ENCODE data around the gene GREB1. TPM values are rescaled to one million over a fixed set of nuclear protein-coding genes. Genes with fewer than 3 reads are reported as not detected.

The GREB1 gene
- total and polyA plus RNA-seq, 2 of the 13 experiments (the other 11 are each of a cell fraction or from before 2014, with no cell fraction given) = 31.3 to 61.2 TPM

DNA sequence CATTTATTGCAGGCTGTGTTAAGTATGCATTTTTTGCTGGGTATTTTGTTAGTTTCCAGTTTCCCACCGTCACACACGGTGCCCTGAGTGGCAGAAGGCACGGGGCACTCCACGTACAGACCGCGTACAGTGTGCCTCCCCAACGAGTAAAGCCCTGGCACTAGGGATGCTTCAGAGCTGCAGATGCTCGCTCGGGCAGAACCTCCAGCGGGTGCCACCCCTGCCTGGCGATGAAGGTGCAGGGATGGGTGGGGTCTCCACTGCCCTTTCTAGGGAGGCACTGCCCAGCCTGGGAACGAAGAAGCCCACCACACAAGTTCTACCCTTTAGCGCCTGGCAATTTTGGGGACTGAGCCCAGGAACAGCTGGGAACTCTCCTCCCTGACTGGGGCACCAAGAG, 4.1 kb downstream of the GREB1 start (continued):
- TF ChIP-seq ZBTB4 (CRISPR knock-in tag; IDR thresholded peaks at IDR 0.05; ENCODE audit: borderline replicate concordance) = peak; percentile 46; the same call in 1 of the 2 replicates
- TF ChIP-seq, protein P1, sequence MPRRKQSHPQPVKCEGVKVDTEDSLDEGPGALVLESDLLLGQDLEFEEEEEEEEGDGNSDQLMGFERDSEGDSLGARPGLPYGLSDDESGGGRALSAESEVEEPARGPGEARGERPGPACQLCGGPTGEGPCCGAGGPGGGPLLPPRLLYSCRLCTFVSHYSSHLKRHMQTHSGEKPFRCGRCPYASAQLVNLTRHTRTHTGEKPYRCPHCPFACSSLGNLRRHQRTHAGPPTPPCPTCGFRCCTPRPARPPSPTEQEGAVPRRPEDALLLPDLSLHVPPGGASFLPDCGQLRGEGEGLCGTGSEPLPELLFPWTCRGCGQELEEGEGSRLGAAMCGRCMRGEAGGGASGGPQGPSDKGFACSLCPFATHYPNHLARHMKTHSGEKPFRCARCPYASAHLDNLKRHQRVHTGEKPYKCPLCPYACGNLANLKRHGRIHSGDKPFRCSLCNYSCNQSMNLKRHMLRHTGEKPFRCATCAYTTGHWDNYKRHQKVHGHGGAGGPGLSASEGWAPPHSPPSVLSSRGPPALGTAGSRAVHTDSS (CRISPR knock-in tag; conservative IDR thresholded peaks at IDR 0.05) = no peak
- TF ChIP-seq HNRNPL (IDR thresholded peaks at IDR 0.05; ENCODE audit: low read depth, low read length) = peak; percentile 94
- TF ChIP-seq MED8 (CRISPR knock-in tag; IDR thresholded peaks at IDR 0.05; ENCODE audit: insufficient replicate concordance) = no peak
- TF ChIP-seq MZF1 (CRISPR knock-in tag; IDR thresholded peaks at IDR 0.05; ENCODE audit: borderline replicate concordance) = no peak
- TF ChIP-seq ZNF660 (CRISPR knock-in tag; IDR thresholded peaks at IDR 0.05; ENCODE audit: borderline replicate concordance, low read depth) = no peak
- TF ChIP-seq ZNF674 (CRISPR knock-in tag; IDR thresholded peaks at IDR 0.05; ENCODE audit: low read depth) = no peak
- TF ChIP-seq ZNF598 (CRISPR knock-in tag; IDR thresholded peaks at IDR 0.05; ENCODE audit: borderline replicate concordance) = peak; percentile 63; the same call in 1 of the 2 replicates
- TF ChIP-seq IKZF1 (IDR thresholded peaks at IDR 0.05) = no peak
- TF ChIP-seq CAMTA2 (CRISPR knock-in tag; IDR thresholded peaks at IDR 0.05; ENCODE audit: borderline replicate concordance) = no peak
- TF ChIP-seq, protein P2, sequence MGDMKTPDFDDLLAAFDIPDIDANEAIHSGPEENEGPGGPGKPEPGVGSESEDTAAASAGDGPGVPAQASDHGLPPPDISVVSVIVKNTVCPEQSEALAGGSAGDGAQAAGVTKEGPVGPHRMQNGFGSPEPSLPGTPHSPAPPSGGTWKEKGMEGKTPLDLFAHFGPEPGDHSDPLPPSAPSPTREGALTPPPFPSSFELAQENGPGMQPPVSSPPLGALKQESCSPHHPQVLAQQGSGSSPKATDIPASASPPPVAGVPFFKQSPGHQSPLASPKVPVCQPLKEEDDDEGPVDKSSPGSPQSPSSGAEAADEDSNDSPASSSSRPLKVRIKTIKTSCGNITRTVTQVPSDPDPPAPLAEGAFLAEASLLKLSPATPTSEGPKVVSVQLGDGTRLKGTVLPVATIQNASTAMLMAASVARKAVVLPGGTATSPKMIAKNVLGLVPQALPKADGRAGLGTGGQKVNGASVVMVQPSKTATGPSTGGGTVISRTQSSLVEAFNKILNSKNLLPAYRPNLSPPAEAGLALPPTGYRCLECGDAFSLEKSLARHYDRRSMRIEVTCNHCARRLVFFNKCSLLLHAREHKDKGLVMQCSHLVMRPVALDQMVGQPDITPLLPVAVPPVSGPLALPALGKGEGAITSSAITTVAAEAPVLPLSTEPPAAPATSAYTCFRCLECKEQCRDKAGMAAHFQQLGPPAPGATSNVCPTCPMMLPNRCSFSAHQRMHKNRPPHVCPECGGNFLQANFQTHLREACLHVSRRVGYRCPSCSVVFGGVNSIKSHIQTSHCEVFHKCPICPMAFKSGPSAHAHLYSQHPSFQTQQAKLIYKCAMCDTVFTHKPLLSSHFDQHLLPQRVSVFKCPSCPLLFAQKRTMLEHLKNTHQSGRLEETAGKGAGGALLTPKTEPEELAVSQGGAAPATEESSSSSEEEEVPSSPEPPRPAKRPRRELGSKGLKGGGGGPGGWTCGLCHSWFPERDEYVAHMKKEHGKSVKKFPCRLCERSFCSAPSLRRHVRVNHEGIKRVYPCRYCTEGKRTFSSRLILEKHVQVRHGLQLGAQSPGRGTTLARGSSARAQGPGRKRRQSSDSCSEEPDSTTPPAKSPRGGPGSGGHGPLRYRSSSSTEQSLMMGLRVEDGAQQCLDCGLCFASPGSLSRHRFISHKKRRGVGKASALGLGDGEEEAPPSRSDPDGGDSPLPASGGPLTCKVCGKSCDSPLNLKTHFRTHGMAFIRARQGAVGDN (CRISPR knock-in tag; IDR thresholded peaks at IDR 0.05) = peak; percentile 69
- TF ChIP-seq CREB1 (IDR thresholded peaks at IDR 0.05) = no peak
- no peak for TF ChIP-seq CREB1 (CRISPR knock-in tag; IDR thresholded peaks at IDR 0.05)
- no peak for TF ChIP-seq ATRX (CRISPR knock-in tag; IDR thresholded peaks at IDR 0.05; ENCODE audit: borderline replicate concordance)
- no peak for TF ChIP-seq ZNF33A (CRISPR knock-in tag; IDR thresholded peaks at IDR 0.05; ENCODE audit: borderline replicate concordance)
- TF ChIP-seq, protein P3, sequence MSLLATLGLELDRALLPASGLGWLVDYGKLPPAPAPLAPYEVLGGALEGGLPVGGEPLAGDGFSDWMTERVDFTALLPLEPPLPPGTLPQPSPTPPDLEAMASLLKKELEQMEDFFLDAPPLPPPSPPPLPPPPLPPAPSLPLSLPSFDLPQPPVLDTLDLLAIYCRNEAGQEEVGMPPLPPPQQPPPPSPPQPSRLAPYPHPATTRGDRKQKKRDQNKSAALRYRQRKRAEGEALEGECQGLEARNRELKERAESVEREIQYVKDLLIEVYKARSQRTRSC (CRISPR knock-in tag; IDR thresholded peaks at IDR 0.05; ENCODE audit: low read depth) = no peak
- TF ChIP-seq HIC2 (CRISPR knock-in tag; IDR thresholded peaks at IDR 0.05; ENCODE audit: low read depth) = peak; percentile 46
- TF ChIP-seq ZNF235 (CRISPR knock-in tag; IDR thresholded peaks at IDR 0.05; ENCODE audit: borderline replicate concordance) = no peak

Data from HepG2 (cell line).